Mesothelial cell of epicardium (in vitro differentiated cells): ENCODE measurements around the gene CXCL17. TPM values are rescaled to one million over a fixed set of nuclear protein-coding genes. Genes with fewer than 3 reads are reported as not detected.
A peak's percentile ranks its signal among the peaks of the same experiment; 100 is the strongest.

ENCODE experiments used
- DNase-seq, 2 experiments: peaks; one replicate each; pipeline ENCODE4 v3.0.0; 2021; ENCODE audit warnings: low spot score in 2 of 2; ENCODE audit not compliant: unreplicated experiment in 2 of 2
- H3K27ac Mint-ChIP-seq: 2 replicates; pipeline ENCODE4 v1.8.0; 2021; ENCODE audit warnings: mixed read lengths
- H3K27me3 Mint-ChIP-seq: 2 replicates; pipeline ENCODE4 v1.8.0; 2021; ENCODE audit warnings: low read depth, mixed read lengths
- H3K36me3 Mint-ChIP-seq: 2 replicates; pipeline ENCODE4 v1.8.0; 2021; ENCODE audit warnings: mixed read lengths
- H3K4me1 Mint-ChIP-seq: 2 replicates; pipeline ENCODE4 v1.8.0; 2021; ENCODE audit warnings: mixed read lengths
- H3K4me3 Mint-ChIP-seq: 2 replicates; pipeline ENCODE4 v1.8.0; 2021; ENCODE audit warnings: mild to moderate bottlenecking, moderate library complexity, mixed read lengths
- H3K9me3 Mint-ChIP-seq: 2 replicates; pipeline ENCODE4 v1.8.0; 2021; ENCODE audit warnings: mixed read lengths
- CTCF ChIP-seq: fragments of 200-600 bp; sonication (generic); IDR thresholded peaks from one replicate; pipeline ENCODE4 v1.5.0; 2021; ENCODE audit warnings: antibody characterized with exemption; ENCODE audit not compliant: unreplicated experiment
- total RNA-seq: library from RNA; stranded (reverse); gene quantifications from 3 replicates; pipeline ENCODE4 v1.2.1, GENCODE V29; 2021

The CXCL17 gene
- total RNA-seq, 1 donor from 2014 or later: not detected

- peak; percentile 96 to 100 for DNase-seq
- peaks cover 27% of the 10 kb centered on the region for H3K4me1 Mint-ChIP-seq
- peak overlapping the region; percentile 90 for H3K4me3 Mint-ChIP-seq
- H3K27ac Mint-ChIP-seq: peak overlapping the region; percentile 98
- H3K9me3 Mint-ChIP-seq: no peaks in the 10 kb centered on the region
- no peaks in the 10 kb centered on the region for H3K36me3 Mint-ChIP-seq
- peaks cover 14% of the 10 kb centered on the region for H3K27me3 Mint-ChIP-seq
- no peak for TF ChIP-seq CTCF
Observed at GRCh38 chr19:42396381-42397262, 46.1 kb downstream of the CXCL17 start.

GRCh38 chr19:42394751-42395150, 48.0 kb downstream of the CXCL17 start:
- Mint-ChIP-seq H3K27me3 (peaks cover 31% of the 10 kb centered on the region), H3K9me3 (no peaks in the 10 kb centered on the region), H3K4me3 (no peak overlapping the region), H3K36me3 (no peaks in the 10 kb centered on the region), H3K4me1 (peaks cover 24% of the 10 kb centered on the region), H3K27ac (no peak overlapping the region)
- TF ChIP-seq CTCF: no peak
- DNase-seq: no peak

- TF ChIP-seq CTCF: no peak
- Mint-ChIP-seq H3K4me3 (no peak overlapping the region), H3K4me1 (peaks cover 15% of the 10 kb centered on the region), H3K27me3 (peaks cover 44% of the 10 kb centered on the region), H3K9me3 (no peaks in the 10 kb centered on the region), H3K27ac (no peak overlapping the region), H3K36me3 (no peaks in the 10 kb centered on the region)
- DNase-seq: no peak
Observed at GRCh38 chr19:42392165-42392564, 50.6 kb downstream of the CXCL17 start.

DNA sequence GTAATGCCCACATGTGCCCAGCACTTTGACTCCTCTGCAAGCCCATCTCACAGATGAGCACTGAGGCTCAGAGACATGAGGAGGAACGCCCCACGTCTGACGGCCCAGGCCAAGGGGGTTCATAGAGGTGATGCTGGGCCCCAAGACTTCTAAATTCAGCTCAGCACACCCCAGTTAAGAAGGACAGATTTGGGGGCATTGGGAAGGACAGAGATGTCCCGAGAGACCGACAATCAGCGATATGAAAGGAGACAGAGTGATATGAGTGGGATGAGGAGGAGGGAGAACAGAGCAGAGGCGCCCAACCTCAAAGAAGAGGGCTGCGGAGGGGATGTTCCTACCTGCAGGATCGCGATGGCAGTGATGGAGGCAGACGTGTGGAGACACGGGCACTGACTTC, 52.8 kb downstream of the CXCL17 start, which contains the start of gene CNFN:
CNFN (minus strand) TSS at position 399 of the 400 bp plus-strand sequence. CDS start 1,260 bp downstream, outside the sequence.
- Mint-ChIP-seq H3K27ac (no peak within 1 kb of the TSS), H3K4me3 (no peak within 1 kb of the TSS), H3K36me3 (no peaks in the 10 kb centered on the region), H3K4me1 (peaks cover 7% of the 10 kb centered on the region), H3K9me3 (no peaks in the 10 kb centered on the region), H3K27me3 (peaks cover 50% of the 10 kb centered on the region)
- no peak for DNase-seq
- no peak for TF ChIP-seq CTCF

DNA sequence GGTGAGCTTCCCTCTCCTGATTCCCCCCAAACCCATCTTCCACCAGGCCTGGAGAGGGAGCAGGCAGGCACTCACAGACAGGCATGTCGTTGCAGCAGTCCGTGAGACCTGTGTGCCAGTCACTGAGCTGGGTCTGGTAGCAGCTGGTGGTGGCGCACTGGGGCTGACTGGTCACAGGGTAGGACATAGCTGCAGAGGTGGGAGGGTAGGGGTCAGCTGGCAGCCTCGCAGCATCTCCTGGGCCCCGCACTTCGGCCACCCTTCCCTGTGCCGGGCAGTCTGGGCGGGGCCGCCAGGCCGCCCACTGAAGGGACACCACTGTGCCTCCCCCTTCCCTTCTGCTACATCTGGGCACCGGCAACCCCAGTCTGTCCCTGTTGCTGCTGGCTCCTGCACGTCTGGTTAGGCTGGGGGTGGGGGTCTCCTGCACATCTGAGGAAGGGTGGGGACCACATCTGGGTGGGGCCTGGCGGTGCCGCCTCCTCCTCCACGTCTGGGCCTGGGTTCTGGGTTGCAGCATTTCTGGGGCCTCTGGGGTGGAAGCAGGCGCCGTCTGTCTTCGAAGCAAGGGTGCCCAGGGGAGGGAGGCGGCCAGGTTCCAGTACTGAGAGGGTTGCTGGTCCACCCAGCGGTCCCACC, 53.8 kb downstream of the CXCL17 start:
- Mint-ChIP-seq H3K4me3 (no peak overlapping the region), H3K27me3 (peaks cover 50% of the 10 kb centered on the region), H3K36me3 (no peaks in the 10 kb centered on the region), H3K4me1 (peaks cover 7% of the 10 kb centered on the region), H3K9me3 (no peaks in the 10 kb centered on the region), H3K27ac (no peak overlapping the region)
- no peak for DNase-seq
- no peak for TF ChIP-seq CTCF
